Large intestine (tissue), 3 donors: ENCODE measurements around the gene CRKL. TPM values are rescaled to one million over a fixed set of nuclear protein-coding genes. Genes with fewer than 3 reads are reported as not detected.

Experiments
- DNase-seq, 2 donors: peaks; one replicate each; pipeline versions ENCODE4 v3.0.0 to v3.0.0-alpha.2; 2013
- H3K27ac ChIP-seq: one replicate; pipeline ENCODE4 v1.5.1; 2013; ENCODE audit warnings: low read length
- H3K27me3 ChIP-seq: 2 replicates; pipeline ENCODE4 v1.6.1; 2013; ENCODE audit warnings: low read length; ENCODE audit not compliant: control insufficient read depth, insufficient read depth
- H3K36me3 ChIP-seq: 2 replicates; pipeline ENCODE4 v1.6.1; 2013; ENCODE audit warnings: low read length; ENCODE audit not compliant: control insufficient read depth, insufficient read depth
- H3K4me1 ChIP-seq: one replicate; pipeline ENCODE4 v1.6.1; 2013; ENCODE audit warnings: low read length; ENCODE audit not compliant: control insufficient read depth, insufficient read depth
- H3K4me3 ChIP-seq: one replicate; pipeline ENCODE4 v1.5.1; 2013; ENCODE audit warnings: low read length
- H3K9me3 ChIP-seq: one replicate; pipeline ENCODE4 v1.6.1; 2013; ENCODE audit warnings: mild to moderate bottlenecking, low read depth, low read length, moderate library complexity; ENCODE audit not compliant: control insufficient read depth
- WGBS: methylation state at CpG from one replicate; pipeline ENCODE4 v1.1.5; 2013; ENCODE audit warnings: low lambda C conversion rate; ENCODE audit not compliant: insufficient coverage; 5-methylcytosine and 5-hydroxymethylcytosine counted together
- polyA plus RNA-seq: library from polyadenylated mRNA; unstranded; fragments of 120-200 nt; gene quantifications from one replicate; pipeline ENCODE4 v1.2.1, GENCODE V29; 2013

The CRKL gene
- polyA plus RNA-seq, 1 donor: 55.0 TPM

GRCh38 chr22:20952544-20953341, 35.5 kb downstream of the CRKL start:
- peaks cover 77% of the 10 kb centered on the region for H3K4me1 ChIP-seq
- peaks cover 5% of the 10 kb centered on the region for H3K27me3 ChIP-seq
- peaks cover 18% of the 10 kb centered on the region for H3K36me3 ChIP-seq
- whole genome bisulfite sequencing: 60% methylated on average over 3 of the region's 13 CpGs
- DNase-seq: peak; percentile 82 to 92
- H3K4me3 ChIP-seq: no peak overlapping the region
- peak overlapping the region; percentile 92 for H3K27ac ChIP-seq
- H3K9me3 ChIP-seq: no peaks in the 10 kb centered on the region

- peaks cover 5% of the 10 kb centered on the region for H3K27me3 ChIP-seq
- no peak for DNase-seq
- H3K4me1 ChIP-seq: peaks cover 75% of the 10 kb centered on the region
- H3K4me3 ChIP-seq: no peak overlapping the region
- H3K27ac ChIP-seq: peak overlapping the region; percentile 92
- peaks cover 18% of the 10 kb centered on the region for H3K36me3 ChIP-seq
- no CpG with 5 or more reads among the region's 3 CpGs for WGBS
- H3K9me3 ChIP-seq: no peaks in the 10 kb centered on the region
These were observed 36.1 kb downstream of the CRKL start for GRCh38 chr22:20953342-20953608.

GRCh38 chr22:20953668-20954500, 36.7 kb downstream of the CRKL start:
- no CpG with 5 or more reads among the region's 8 CpGs for WGBS
- peaks cover 77% of the 10 kb centered on the region for H3K4me1 ChIP-seq
- H3K27me3 ChIP-seq: peaks cover 5% of the 10 kb centered on the region
- peaks cover 18% of the 10 kb centered on the region for H3K36me3 ChIP-seq
- H3K9me3 ChIP-seq: no peaks in the 10 kb centered on the region
- DNase-seq: peak; percentile 88 to 90
- H3K27ac ChIP-seq: peak overlapping the region; percentile 92
- no peak overlapping the region for H3K4me3 ChIP-seq

- H3K4me3 ChIP-seq: no peak overlapping the region
- WGBS: no CpG with 5 or more reads among the region's 7 CpGs
These were observed 38.3 kb downstream of the CRKL start for GRCh38 chr22:20955548-20955947.

GRCh38 chr22:20956258-20957101, 39.3 kb downstream of the CRKL start:
- Histone ChIP-seq H3K27me3 (peaks cover 5% of the 10 kb centered on the region), H3K36me3 (peaks cover 9% of the 10 kb centered on the region), H3K4me1 (peaks cover 55% of the 10 kb centered on the region), H3K27ac (peak overlapping the region; percentile 88), H3K4me3 (peak overlapping the region; percentile 92), H3K9me3 (no peaks in the 10 kb centered on the region)
- no CpG with 5 or more reads among the region's 27 CpGs for WGBS
- peak; percentile 89 to 94 for DNase-seq

More at GRCh38 chr22:20955548-20955947, 38.3 kb downstream of the CRKL start:
- H3K36me3 ChIP-seq: peaks cover 9% of the 10 kb centered on the region
- no peak for DNase-seq
- H3K9me3 ChIP-seq: no peaks in the 10 kb centered on the region
- H3K27me3 ChIP-seq: peaks cover 5% of the 10 kb centered on the region
- H3K27ac ChIP-seq: peak overlapping the region; percentile 88
- H3K4me1 ChIP-seq: peaks cover 61% of the 10 kb centered on the region

- Histone ChIP-seq H3K4me1 (peaks cover 52% of the 10 kb centered on the region), H3K27me3 (peaks cover 5% of the 10 kb centered on the region), H3K9me3 (no peaks in the 10 kb centered on the region)
These were observed 40.0 kb downstream of the CRKL start for GRCh38 chr22:20957102-20957682.

GRCh38 chr22:20957683-20958431, 40.6 kb downstream of the CRKL start:
- peaks cover 46% of the 10 kb centered on the region for H3K4me1 ChIP-seq
- peak overlapping the region; percentile 88 for H3K27ac ChIP-seq
- peak; percentile 67 to 79 for DNase-seq
- H3K27me3 ChIP-seq: peaks cover 5% of the 10 kb centered on the region
- peak overlapping the region; percentile 92 for H3K4me3 ChIP-seq
- no peaks in the 10 kb centered on the region for H3K9me3 ChIP-seq
- no CpG with 5 or more reads among the region's 32 CpGs for WGBS
- H3K36me3 ChIP-seq: peaks cover 3% of the 10 kb centered on the region

More at GRCh38 chr22:20957102-20957682, 40.0 kb downstream of the CRKL start:
- WGBS: no CpG with 5 or more reads among the region's 59 CpGs
- Histone ChIP-seq H3K27ac (peak overlapping the region; percentile 88), H3K36me3 (peaks cover 9% of the 10 kb centered on the region), H3K4me3 (peak overlapping the region; percentile 92)
- peak in 1 of 2 donors; percentile 61 for DNase-seq

- DNase-seq: no peak
- Histone ChIP-seq H3K27me3 (peaks cover 11% of the 10 kb centered on the region), H3K4me1 (peaks cover 33% of the 10 kb centered on the region), H3K4me3 (no peak overlapping the region), H3K9me3 (no peaks in the 10 kb centered on the region), H3K27ac (no peak overlapping the region), H3K36me3 (no peaks in the 10 kb centered on the region)
- WGBS: 96% methylated on average over 5 of the region's 20 CpGs
These were observed 42.6 kb downstream of the CRKL start for GRCh38 chr22:20959578-20960461.

GRCh38 chr22:20960609-20961008, 43.4 kb downstream of the CRKL start:
- no CpG with 5 or more reads among the region's 4 CpGs for WGBS
- no peak overlapping the region for H3K27ac ChIP-seq
- H3K27me3 ChIP-seq: peaks cover 14% of the 10 kb centered on the region
- DNase-seq: no peak
- peaks cover 26% of the 10 kb centered on the region for H3K4me1 ChIP-seq
- H3K9me3 ChIP-seq: peaks cover 2% of the 10 kb centered on the region
- no peaks in the 10 kb centered on the region for H3K36me3 ChIP-seq
- no peak overlapping the region for H3K4me3 ChIP-seq
